H1 (cell line): ENCODE data around the gene TMTC2. TPM values are rescaled to one million over a fixed set of nuclear protein-coding genes. Genes with fewer than 3 reads are reported as not detected.

Experiments used
- RAD21 ChIP-seq, 2 experiments: IDR thresholded peaks in 1 of 2; conservative IDR thresholded peaks in 1 of 2; 2 replicates each; pipeline ENCODE4 v1.6.1; 2011; ENCODE audit warnings: low read depth in 2 of 2, low read length in 2 of 2, improper control_type of control experiment in 1 of 2, inconsistent platforms in 1 of 2, mild to moderate bottlenecking in 1 of 2, moderate library complexity in 1 of 2
- USF2 ChIP-seq: IDR thresholded peaks from 2 replicates; pipeline ENCODE4 v1.6.1; 2011; ENCODE audit warnings: low read length, improper control_type of control experiment
- polyA plus RNA-seq, 7 experiments: library from polyadenylated mRNA; depleted of rRNA in 3 of 7; stranded (reverse) in 5 of 7; unstranded in 2 of 7; fragments of >200 nt in 5 of 7; fragments of 200-250 nt in 2 of 7; gene quantifications; 1 replicate in 5 of 7; 2 replicates in 1 of 7; 4 replicates in 1 of 7; pipeline versions ENCODE4 v1.2.1 to v1.2.3, GENCODE V29; 2011 to 2013; ENCODE audit warnings: missing spikeins in 2 of 7, mixed read lengths in 2 of 7
- total RNA-seq: library from RNA; stranded (reverse); fragmentation: NEBNext Ultra II Directional; extraction: Animal tissue kit (Norgen Biotek cat#: 25700); gene quantifications from 2 replicates; pipeline ENCODE4 v1.2.1, GENCODE V29; 2021

The TMTC2 gene
- total and polyA plus RNA-seq, 2 of the 8 experiments (the other 6 are each of a cell fraction or from before 2014, with no cell fraction given), result 2.3 to 3.9 TPM

- TF ChIP-seq USF2 (no peak), RAD21 (IDR thresholded peaks at IDR 0.05 in 1 of 2, conservative IDR thresholded peaks at IDR 0.05 in 1 of 2; ENCODE audit: low read depth in 2 of 2, low read length in 2 of 2) (no peak)
Observed at GRCh38 chr12:82873309-82873708, 186.6 kb downstream of the TMTC2 start (continued).
